Activated CD4-positive, alpha-beta T cell treated with anti-CD3 and anti-CD28 coated beads, Interleukin-2, Interleukin-6, amounts not matched to agents 100 ng/mL and 50 ng/mL, durations not matched to agents 16 hours and 8 hours (primary cell): Measurements from ENCODE around the gene GAK.
A peak's percentile ranks its signal among the peaks of the same experiment; 100 is the strongest.
"Not testable (repeated sequence)": the region's sequence is repeated elsewhere in the genome, so short reads cannot be mapped to it uniquely, and the experiment has no call there.

Experiments
- DNase-seq: peaks from one replicate; pipeline ENCODE4 v3.0.0-alpha.2; 2020

The GAK gene

DNA sequence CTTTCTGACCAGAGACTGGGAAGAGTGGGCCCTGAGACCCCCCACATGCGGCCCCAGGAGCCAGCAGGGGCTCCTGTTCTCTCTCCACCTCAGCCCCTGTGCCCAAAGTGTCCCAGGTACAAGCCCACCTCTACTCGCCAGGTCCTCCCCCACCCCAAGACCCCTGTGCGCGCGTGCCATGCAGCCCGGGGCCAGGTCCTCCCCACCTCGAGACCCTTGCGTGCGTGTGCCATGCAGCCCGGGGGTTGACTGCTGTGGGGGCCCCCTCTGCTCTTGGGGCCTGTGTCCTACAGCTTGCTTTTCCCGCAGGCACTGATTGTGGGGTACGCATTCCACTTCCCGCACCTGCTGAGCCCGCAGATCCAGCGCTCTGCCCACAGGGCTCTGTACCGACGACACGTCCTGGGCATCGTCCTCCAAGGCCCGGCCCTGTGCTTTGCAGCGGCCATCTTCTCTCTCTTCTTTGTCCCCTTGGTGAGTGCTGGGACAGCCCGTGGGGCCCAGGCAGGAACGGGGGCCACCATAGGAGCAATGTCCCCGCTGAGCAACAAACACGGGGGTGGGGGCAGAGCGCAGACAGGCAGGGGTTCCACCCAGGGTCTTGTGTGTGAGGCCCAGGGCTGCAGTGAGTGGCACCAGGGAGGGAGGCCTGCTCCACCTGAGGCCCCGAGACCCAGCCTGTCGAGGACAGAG, 20.9 kb upstream of the GAK start:
- DNase-seq, result no peak

DNA sequence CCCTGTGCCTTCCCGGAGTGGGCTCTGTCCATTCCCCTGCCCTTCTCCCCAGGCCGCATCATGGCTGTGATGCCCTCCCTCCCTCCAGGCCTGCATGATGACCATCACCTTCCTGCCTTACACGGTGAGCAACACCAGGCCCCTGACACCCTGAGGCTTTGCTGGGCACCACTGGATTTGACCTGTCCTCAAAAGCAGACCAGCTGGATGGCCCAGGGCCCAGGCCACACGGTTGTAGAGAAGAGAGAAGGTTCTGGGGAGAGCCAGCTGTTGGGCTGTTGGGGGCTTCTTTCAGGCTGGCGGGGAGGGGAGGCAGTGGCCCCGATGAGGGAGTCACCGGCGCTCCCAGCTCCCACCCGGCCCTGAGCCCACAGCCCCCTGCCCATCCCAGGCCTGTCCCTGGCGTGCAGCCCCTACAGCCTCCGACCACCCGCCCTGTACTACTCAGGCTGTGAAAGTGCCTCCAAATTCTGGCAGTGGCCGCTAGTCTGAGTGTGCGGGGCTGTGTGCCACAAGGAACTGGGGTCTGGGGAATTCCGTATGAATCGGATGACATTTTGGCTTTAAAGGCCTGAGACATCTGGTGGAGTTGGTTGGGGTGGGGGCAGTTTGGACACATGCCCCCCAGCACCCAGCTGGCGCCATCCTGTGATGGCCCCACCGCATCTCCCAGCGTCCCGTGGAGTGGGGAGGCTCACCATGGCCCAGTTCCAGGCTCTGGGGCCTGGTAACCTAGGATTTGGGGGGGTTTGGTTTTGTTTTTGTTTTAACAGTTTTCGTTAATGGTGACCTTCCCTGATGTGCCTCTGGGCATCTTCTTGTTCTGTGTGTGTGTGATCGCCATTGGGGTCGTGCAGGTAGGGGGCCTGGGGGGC, 19.7 kb upstream of the GAK start:
- DNase-seq, result no peak

GRCh38 chr4:951186-951585, 19.1 kb upstream of the GAK start:
- DNase-seq, result no peak

GRCh38 chr4:950136-951020, 18.3 kb upstream of the GAK start:
- DNase-seq, result no peak

DNA sequence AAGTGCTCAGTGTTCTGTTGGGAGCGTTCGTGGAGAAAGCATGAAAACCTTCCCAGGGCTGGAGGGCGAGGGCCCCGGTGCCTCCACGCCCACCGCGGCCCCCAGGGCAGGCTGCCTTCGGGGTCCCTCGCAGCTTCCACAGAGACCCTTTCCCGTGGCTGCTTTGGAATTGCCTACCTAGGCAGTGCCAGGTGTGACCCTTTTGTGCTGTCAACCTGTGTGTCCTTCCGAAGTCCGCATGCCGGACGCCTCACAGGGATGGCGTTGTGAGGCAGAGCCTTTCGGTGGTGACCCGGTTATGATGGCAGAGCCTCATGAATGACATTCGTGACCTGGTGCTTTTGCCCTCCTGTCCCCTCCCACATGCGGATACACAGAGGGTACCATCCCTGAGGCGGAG, 17.5 kb upstream of the GAK start:
- no peak for DNase-seq

- DNase-seq, result no peak
These were observed 16.8 kb upstream of the GAK start for GRCh38 chr4:948936-949300.

- DNase-seq, result no peak
These were observed 16.2 kb upstream of the GAK start for GRCh38 chr4:948101-948935.

DNA sequence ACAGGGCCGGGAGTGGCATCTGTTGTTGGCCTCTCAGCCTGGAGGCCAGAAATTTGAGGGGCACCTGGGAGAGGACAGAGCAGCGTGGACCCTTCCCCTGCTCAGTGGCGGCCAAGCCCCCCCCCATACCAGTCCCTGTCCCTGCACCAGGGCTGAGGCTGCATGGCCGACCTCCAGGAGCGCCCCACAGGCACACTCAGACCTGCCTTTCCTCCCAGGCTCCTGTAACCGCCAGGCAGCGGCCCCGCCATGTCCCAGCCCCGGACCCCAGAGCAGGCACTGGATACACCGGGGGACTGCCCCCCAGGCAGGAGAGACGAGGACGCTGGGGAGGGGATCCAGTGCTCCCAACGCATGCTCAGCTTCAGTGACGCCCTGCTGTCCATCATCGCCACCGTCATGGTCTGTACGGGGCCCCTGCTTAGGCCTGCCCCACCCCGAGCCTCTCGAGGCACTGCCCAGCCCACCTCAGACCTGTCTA, 15.4 kb upstream of the GAK start:
- DNase-seq, result no peak

DNA sequence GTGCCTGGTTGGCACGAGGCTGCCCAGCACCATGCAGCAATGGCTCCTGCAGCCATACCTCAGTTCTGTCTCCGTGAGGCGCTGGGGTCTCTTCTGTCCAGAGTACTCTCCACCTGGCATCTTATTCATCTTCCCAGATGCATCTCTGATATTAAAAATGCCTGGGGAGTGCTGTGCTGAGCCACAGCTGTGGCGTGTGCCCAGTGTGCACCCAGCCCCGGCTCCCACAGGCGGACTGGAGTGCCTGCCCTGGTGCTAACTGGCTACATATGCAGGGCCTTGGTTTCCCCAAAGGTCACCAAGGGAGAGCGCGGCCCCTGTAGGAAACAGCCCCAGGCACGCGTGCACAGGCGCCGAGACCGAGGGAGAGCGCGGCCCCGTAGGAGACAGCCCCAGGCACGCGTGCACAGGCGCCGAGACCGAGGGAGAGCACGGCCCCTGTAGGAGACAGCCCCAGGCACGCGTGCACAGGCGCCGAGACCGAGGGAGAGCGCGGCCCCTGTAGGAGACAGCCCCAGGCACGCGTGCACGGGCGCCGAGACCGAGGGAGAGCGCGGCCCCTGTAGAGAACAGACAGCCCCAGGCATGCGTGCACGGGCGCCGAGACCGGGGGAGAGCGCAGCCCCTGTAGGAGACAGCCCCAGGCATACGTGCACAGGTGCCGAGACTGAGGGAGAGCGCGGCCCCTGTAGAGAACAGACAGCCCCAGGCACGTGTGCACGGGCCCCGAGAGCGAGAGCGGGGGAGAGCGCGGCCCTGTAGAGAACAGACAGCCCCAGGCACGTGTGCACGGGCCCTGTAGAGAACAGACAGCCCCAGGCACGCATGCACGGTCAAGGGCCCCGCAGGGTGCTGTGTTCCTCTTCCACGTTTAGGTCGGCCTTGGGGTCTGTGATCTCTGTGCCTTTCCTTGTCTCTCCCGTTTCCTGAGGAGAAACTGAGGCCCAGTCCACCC, 14.7 kb upstream of the GAK start:
- no peak for DNase-seq

- no peak for DNase-seq
These were observed 14.0 kb upstream of the GAK start for GRCh38 chr4:946103-946450.

- DNase-seq, result no peak
These were observed 13.4 kb upstream of the GAK start for GRCh38 chr4:945274-946102.

DNA sequence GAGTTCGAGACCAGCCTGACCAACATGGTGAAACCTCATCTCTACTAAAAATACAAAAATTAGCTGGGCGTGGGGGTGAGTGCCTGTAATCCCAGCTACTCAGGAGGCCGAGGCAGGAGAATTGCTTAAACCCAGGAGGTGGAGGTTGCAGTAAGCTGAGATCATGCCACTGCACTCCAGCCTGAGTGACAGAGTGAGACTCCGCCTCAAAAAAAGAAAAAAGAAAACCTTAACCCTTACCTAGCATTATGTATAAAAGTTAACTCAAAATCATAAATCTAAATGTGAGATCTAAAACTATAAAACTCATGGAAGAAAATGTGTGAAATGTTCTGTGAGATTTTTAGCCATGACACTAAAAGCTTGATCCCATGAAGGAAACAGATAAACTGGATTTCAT, 7.4 kb upstream of the GAK start:
- not testable (repeated sequence) for DNase-seq

- no peak for DNase-seq
These were observed 576 bp upstream of the GAK start for GRCh38 chr4:932713-933070.

DNA sequence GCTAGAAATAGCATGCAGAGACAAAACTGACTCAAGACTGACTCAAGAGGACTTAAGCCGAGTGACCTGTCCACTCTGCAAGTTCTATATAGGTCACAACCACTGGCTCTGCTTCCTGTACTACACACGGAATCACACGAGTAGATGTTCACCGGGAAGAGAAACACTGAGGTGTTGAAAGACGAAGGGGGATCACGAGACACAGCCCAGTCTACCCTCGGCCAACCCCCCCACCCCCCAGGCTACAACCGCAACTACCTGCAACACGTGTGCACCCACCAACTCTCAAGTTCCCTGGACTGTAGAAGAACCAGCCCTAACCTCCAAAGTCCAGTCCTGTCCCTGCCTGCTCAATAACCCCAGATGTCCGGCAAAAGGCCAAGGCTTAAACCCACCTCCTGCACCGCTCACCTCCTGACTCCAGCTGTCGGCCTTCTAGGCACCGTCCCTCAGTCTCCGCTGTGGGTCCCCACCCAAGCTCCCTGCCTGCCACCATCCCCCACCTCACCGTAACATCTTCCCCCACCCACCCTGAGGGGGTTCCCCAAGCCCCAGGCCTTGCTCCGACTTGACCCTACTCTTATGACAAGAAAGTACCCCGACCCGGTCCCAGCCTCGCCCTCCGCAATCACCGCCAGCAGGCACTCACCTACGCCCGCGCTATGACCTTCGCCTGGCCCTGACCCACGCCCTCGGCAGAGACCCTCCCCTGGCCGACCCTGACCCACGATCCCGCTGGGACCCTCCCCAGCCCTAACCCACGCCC, 739 bp downstream of the GAK start:
- DNase-seq, result peak; percentile 11

DNA sequence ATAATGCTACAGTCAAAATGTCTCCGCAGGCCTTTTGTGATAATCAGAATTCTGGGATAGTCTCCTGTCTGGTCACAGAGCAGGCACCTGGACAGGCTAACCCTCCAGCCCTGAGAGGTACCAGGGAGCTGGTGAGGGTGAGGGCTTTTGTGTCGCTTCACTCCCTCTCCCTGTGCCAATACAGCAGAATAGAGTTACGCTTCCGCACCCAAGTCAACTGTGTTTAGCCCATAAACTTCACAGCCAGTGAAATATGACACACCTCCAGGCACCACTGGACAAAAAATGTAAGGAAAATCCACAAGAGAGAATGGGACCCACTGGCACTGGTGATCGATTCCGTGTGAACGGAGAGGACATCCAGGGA, 1.3 kb downstream of the GAK start:
- DNase-seq, result peak; percentile 35

- DNase-seq, result no peak
These were observed 2.0 kb downstream of the GAK start for GRCh38 chr4:930028-930551.

- DNase-seq, result no peak
These were observed 2.9 kb downstream of the GAK start for GRCh38 chr4:929096-929765.

- not testable (repeated sequence) for DNase-seq
These were observed 4.5 kb downstream of the GAK start for GRCh38 chr4:927566-927965.

DNA sequence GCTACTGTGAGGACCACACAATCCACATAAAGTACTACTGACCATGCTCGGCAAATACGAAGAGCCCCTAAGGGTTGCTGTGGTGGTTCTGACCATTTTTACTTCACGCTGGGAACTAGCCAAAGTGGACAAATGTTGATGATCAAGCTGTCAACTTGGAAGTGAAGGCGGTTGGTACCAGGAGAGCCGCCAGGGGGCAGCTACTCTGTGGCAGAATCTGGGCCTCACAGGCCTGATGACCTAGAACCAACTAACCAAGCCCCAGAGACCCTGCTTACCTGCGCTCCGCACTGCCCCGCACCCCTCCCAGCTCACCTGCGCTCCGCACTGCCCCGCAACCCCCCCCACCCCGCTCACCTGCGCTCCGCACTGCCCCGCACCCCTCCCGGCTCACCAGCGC, 5.6 kb downstream of the GAK start:
- DNase-seq, result no peak
